Jurkat, Clone E6-1 (cell line): Measurements from ENCODE around the gene GAPT.
"Not testable (repeated sequence)": the region's sequence is repeated elsewhere in the genome, so short reads cannot be mapped to it uniquely, and the experiment has no call there.

Experiments
- DNase-seq: peaks from one replicate; pipeline ENCODE4 v3.0.0-alpha.2; 2011; ENCODE audit warnings: low read depth, low spot score
- H3K4me3 ChIP-seq: 2 replicates; pipeline ENCODE4 v1.5.1; 2011; ENCODE audit warnings: mild to moderate bottlenecking, low read length, control low read depth, moderate library complexity

The GAPT gene

GRCh38 chr5:58499231-58499630 lies 8.0 kb downstream of the GAPT start:
- DNase-seq, result no peak

GRCh38 chr5:58499941-58500340 lies 8.7 kb downstream of the GAPT start:
- peak; percentile 24 for DNase-seq
- H3K4me3 ChIP-seq, result no peak overlapping the region

More at GRCh38 chr5:58499231-58499630, 8.0 kb downstream of the GAPT start:
- H3K4me3 ChIP-seq, result no peak overlapping the region

GRCh38 chr5:58501778-58502417 lies 10.7 kb downstream of the GAPT start:
- no peak for DNase-seq
- H3K4me3 ChIP-seq, result no peak overlapping the region

GRCh38 chr5:58503390-58504046 lies 12.3 kb downstream of the GAPT start:
- H3K4me3 ChIP-seq, result no peak overlapping the region
- no peak for DNase-seq

- DNase-seq, result no peak
- H3K4me3 ChIP-seq, result no peak overlapping the region
Measured at GRCh38 chr5:58504766-58505165, 13.5 kb downstream of the GAPT start.

- no peak overlapping the region for H3K4me3 ChIP-seq
- no peak for DNase-seq
Measured at GRCh38 chr5:58505502-58505901, 14.3 kb downstream of the GAPT start.

- no peak for DNase-seq
- H3K4me3 ChIP-seq, result no peak overlapping the region
Measured at GRCh38 chr5:58505971-58506640, 14.9 kb downstream of the GAPT start.

GRCh38 chr5:58507715-58508114 lies 16.5 kb downstream of the GAPT start:
- no peak overlapping the region for H3K4me3 ChIP-seq
- DNase-seq, result no peak

- H3K4me3 ChIP-seq, result no peak overlapping the region
- DNase-seq, result no peak
Measured at GRCh38 chr5:58517198-58517597, 26.0 kb downstream of the GAPT start.

GRCh38 chr5:58523956-58524355 lies 32.7 kb downstream of the GAPT start:
- DNase-seq, result no peak

GRCh38 chr5:58524571-58524970 lies 33.3 kb downstream of the GAPT start:
- no peak for DNase-seq
- no peak overlapping the region for H3K4me3 ChIP-seq

More at GRCh38 chr5:58523956-58524355, 32.7 kb downstream of the GAPT start:
- no peak overlapping the region for H3K4me3 ChIP-seq

- no peak for DNase-seq
- H3K4me3 ChIP-seq, result no peak overlapping the region
Measured at GRCh38 chr5:58530942-58531490, 39.8 kb downstream of the GAPT start.

GRCh38 chr5:58541935-58542334 lies 50.7 kb downstream of the GAPT start:
- not testable (repeated sequence) for H3K4me3 ChIP-seq, DNase-seq

- H3K4me3 ChIP-seq, result no peak overlapping the region
- DNase-seq, result no peak
Measured at GRCh38 chr5:58542709-58543108, 51.5 kb downstream of the GAPT start.

- no peak overlapping the region for H3K4me3 ChIP-seq
- DNase-seq, result no peak
Measured at GRCh38 chr5:58543723-58544122, 52.5 kb downstream of the GAPT start.

GRCh38 chr5:58544195-58544594 lies 53.0 kb downstream of the GAPT start:
- no peak overlapping the region for H3K4me3 ChIP-seq
- DNase-seq, result no peak

GRCh38 chr5:58544926-58545325 lies 53.7 kb downstream of the GAPT start:
- no peak overlapping the region for H3K4me3 ChIP-seq
- no peak for DNase-seq

GRCh38 chr5:58545912-58546311 lies 54.7 kb downstream of the GAPT start:
- DNase-seq, result no peak
- H3K4me3 ChIP-seq, result no peak overlapping the region
